K562 (cell line): Measurements from ENCODE around the gene CTSL.

ENCODE experiments used
- CTCF ChIP-seq, 3 experiments: IDR thresholded peaks in 2 of 3; conservative IDR thresholded peaks in 1 of 3; 2 replicates each; pipeline ENCODE4 v1.5.1; 2011 to 2012; ENCODE audit warnings: low read length in 3 of 3, mild to moderate bottlenecking in 3 of 3, control low read depth in 2 of 3, improper control_type of control experiment in 1 of 3, inconsistent platforms in 1 of 3, low read depth in 1 of 3, mixed read lengths in 1 of 3, moderate library complexity in 1 of 3; ENCODE audit not compliant: insufficient read depth in 2 of 3
- HSF4 ChIP-seq: fragments of 250-450 bp; sonication (Bioruptor Pico); IDR thresholded peaks from 2 replicates; pipeline ENCODE4 v2.1.2; 2022; ENCODE audit warnings: mild to moderate bottlenecking, moderate library complexity, borderline replicate concordance
- MECOM ChIP-seq: fragments of 250-450 bp; sonication (Bioruptor Pico); IDR thresholded peaks from 2 replicates; pipeline ENCODE4 v1.8.0; 2022; ENCODE audit warnings: inconsistent platforms
- POLR2AphosphoS5 ChIP-seq: IDR thresholded peaks from 2 replicates; pipeline ENCODE4 v1.6.1; 2011; ENCODE audit warnings: mild to moderate bottlenecking, low read depth, low read length, moderate library complexity; ENCODE audit not compliant: control insufficient read depth, insufficient read depth
- SETDB1 ChIP-seq: IDR thresholded peaks from one replicate; pipeline ENCODE4 v1.6.1; 2012; ENCODE audit warnings: low read length, control low read depth, inconsistent platforms
- TF ChIP-seq, protein P1 (sequence below): fragments of 250-450 bp; sonication (Bioruptor Pico); IDR thresholded peaks from 2 replicates; pipeline ENCODE4 v1.8.0; 2022; ENCODE audit warnings: inconsistent platforms, mild to moderate bottlenecking, moderate library complexity, borderline replicate concordance

GRCh38 chr9:87722393-87723088, 3.4 kb upstream of the CTSL start:
- no peak for TF ChIP-seq POLR2AphosphoS5
- TF ChIP-seq, protein P1, sequence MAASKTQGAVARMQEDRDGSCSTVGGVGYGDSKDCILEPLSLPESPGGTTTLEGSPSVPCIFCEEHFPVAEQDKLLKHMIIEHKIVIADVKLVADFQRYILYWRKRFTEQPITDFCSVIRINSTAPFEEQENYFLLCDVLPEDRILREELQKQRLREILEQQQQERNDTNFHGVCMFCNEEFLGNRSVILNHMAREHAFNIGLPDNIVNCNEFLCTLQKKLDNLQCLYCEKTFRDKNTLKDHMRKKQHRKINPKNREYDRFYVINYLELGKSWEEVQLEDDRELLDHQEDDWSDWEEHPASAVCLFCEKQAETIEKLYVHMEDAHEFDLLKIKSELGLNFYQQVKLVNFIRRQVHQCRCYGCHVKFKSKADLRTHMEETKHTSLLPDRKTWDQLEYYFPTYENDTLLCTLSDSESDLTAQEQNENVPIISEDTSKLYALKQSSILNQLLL, result no peak
- no peak for TF ChIP-seq SETDB1
- no peak for TF ChIP-seq CTCF (IDR thresholded peaks at IDR 0.05 in 2 of 3, conservative IDR thresholded peaks at IDR 0.05 in 1 of 3; ENCODE audit: insufficient read depth in 2 of 3, low read depth in 1 of 3, low read length in 3 of 3)
- TF ChIP-seq MECOM (CRISPR knock-in tag), result no peak
- no peak for TF ChIP-seq HSF4 (CRISPR knock-in tag)
